ENCODE results near the gene EID2B. TPM values are rescaled to one million over a fixed set of nuclear protein-coding genes. Genes with fewer than 3 reads are reported as not detected.

Gene EID2B
- total RNA-seq, 1 experiment from 2014 or later = 2.2 TPM

DNA sequence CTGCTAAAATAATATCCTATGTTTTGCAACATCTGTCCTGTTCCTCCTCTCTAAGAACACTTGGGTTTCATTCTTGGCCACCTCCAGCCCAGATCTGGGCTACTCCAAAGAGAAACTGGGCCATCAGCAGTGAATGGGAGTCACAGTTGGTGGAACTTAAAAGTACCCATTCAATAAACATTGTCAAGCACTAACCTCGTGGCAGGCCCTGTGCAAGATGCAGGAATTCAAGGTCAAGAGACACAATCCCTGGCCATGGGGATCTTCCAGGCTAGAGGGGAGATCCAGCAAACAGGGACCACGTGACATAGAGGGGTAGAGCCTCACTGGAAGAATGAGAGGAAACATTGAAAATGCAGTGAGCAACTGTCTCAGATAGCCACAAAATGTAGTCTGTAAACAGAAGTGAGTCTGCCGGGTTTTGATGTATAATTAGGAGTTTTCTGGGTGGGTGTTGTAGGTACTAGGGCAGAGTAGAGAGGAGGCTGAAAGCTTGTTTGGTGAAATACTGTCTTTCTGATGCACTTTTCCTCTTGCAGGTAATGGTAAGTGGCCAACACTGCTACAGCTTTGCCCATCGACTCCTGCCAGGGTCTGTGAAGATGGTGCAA is 22.2 kb upstream of the EID2B start:
- Histone ChIP-seq H2BK5ac (ENCODE audit: insufficient read length, low read length) (no peak overlapping the region), H3K4ac (ENCODE audit: low read depth, low read length) (no peak overlapping the region), H3K23me2 (ENCODE audit: insufficient read length, low read depth, low read length, poor library complexity, severe bottlenecking) (no peaks in the 10 kb centered on the region), H2BK15ac (ENCODE audit: low read depth, low read length) (no peak overlapping the region), H2BK20ac (ENCODE audit: low read depth, low read length, poor library complexity, severe bottlenecking) (no peak overlapping the region), H4K91ac (ENCODE audit: insufficient read length, low read depth, low read length) (no peak overlapping the region), H3K27ac (ENCODE audit: insufficient read length, low read depth, low read length) (no peak overlapping the region), H4K8ac (replicated peaks; ENCODE audit: insufficient read length, low read depth, low read length) (no peak overlapping the region), H2BK120ac (ENCODE audit: low read depth, low read length, poor library complexity, severe bottlenecking) (no peak overlapping the region), H3K27me3 (ENCODE audit: insufficient read depth, low read length) (no peaks in the 10 kb centered on the region), H3K23ac (ENCODE audit: insufficient read length, low read depth, low read length) (no peak overlapping the region), H3K79me1 (ENCODE audit: insufficient read depth, low read depth, low read length, poor library complexity, severe bottlenecking) (no peaks in the 10 kb centered on the region), H3K9me3 (ENCODE audit: control insufficient read depth, low read depth, low read length) (no peaks in the 10 kb centered on the region), H3K56ac (ENCODE audit: insufficient read length, low read depth, low read length) (no peak overlapping the region), H4K5ac (ENCODE audit: insufficient read length, low read depth, low read length) (no peak overlapping the region), H3K9ac (ENCODE audit: extremely low read depth, insufficient read length, low read length) (no peak overlapping the region), H3K14ac (ENCODE audit: insufficient read depth, low read length) (no peak overlapping the region), H4K20me1 (ENCODE audit: control insufficient read depth, insufficient read depth, insufficient read length) (no peaks in the 10 kb centered on the region), H2BK12ac (ENCODE audit: insufficient read length, low read depth, low read length) (no peak overlapping the region), H2AFZ (ENCODE audit: low read length) (no peak overlapping the region), H3T11ph (ENCODE audit: low read length) (no peak overlapping the region), H2AK5ac (ENCODE audit: insufficient read length, low read length) (no peak overlapping the region), H3K4me1 (ENCODE audit: insufficient read depth, low read length) (no peaks in the 10 kb centered on the region), H3K4me2 (ENCODE audit: insufficient read depth, insufficient read length, low read length) (no peak overlapping the region), H3K18ac (ENCODE audit: insufficient read length, low read depth, low read length) (no peak overlapping the region), H3K79me2 (ENCODE audit: insufficient read depth, low read length) (no peaks in the 10 kb centered on the region)
- Mint-ChIP-seq H3K4me3 (no peak overlapping the region), H3K36me3 (ENCODE audit: insufficient read depth in 1 of 3, low read depth in 3 of 3) (no peaks in the 10 kb centered on the region), H3K27me3 (ENCODE audit: low read depth) (peaks cover 1% of the 10 kb centered on the region), H3K27ac (no peak overlapping the region), H3K4me1 (no peaks in the 10 kb centered on the region), H3K9me3 (no peaks in the 10 kb centered on the region)
- TF ChIP-seq CTCF (conservative IDR thresholded peaks at IDR 0.05) = no peak
- DNase-seq = no peak
- no CpG with 5 or more reads among the region's 4 CpGs for WGBS (ENCODE audit: extremely low coverage, insufficient read length, low lambda C conversion rate)
